Measurements from ENCODE around the gene CHRNG.
"Not testable (repeated sequence)": the region's sequence is repeated elsewhere in the genome, so short reads cannot be mapped to it uniquely, and the experiment has no call there.

CHRNG gene

GRCh38 chr2:232569541-232569940, 30.0 kb downstream of the CHRNG start:
- H3K14ac ChIP-seq (ENCODE audit: low read length in 2 of 2): no peak overlapping the region
- no peak for DNase-seq
- H3K4me1 ChIP-seq (ENCODE audit: control insufficient read depth, insufficient read depth, low read depth, low read length): peaks cover 9% of the 10 kb centered on the region
- H3K4me3 ChIP-seq (ENCODE audit: insufficient read depth in 1 of 2, low read depth in 1 of 2, low read length in 2 of 2): no peak overlapping the region
- no peak overlapping the region for H2BK5ac ChIP-seq (ENCODE audit: low read depth, low read length, poor library complexity, severe bottlenecking)
- H3K4ac ChIP-seq (ENCODE audit: low read depth in 1 of 2, low read length in 2 of 2): no peak overlapping the region
- no peaks in the 10 kb centered on the region for H3K9me3 ChIP-seq (ENCODE audit: control insufficient read depth, low read length)
- no peak overlapping the region for H3K18ac ChIP-seq (ENCODE audit: low read depth in 1 of 2, low read length in 2 of 2)
- H2BK15ac ChIP-seq (ENCODE audit: low read depth, poor library complexity, severe bottlenecking): no peak overlapping the region
- no peak overlapping the region for H2AFZ ChIP-seq (ENCODE audit: low read depth, low read length)
- H2BK120ac ChIP-seq (ENCODE audit: low read depth, low read length): no peak overlapping the region
- no peak overlapping the region for H2AK5ac ChIP-seq (ENCODE audit: low read length, severe bottlenecking)
- H3K27ac ChIP-seq (ENCODE audit: low read length, poor library complexity, severe bottlenecking): no peak overlapping the region
- no peak overlapping the region for H3K9ac ChIP-seq (ENCODE audit: low read length)
- no peak overlapping the region for H3K23ac ChIP-seq (ENCODE audit: low read length in 2 of 2)
- H3K36me3 ChIP-seq (ENCODE audit: control insufficient read depth in 1 of 2, insufficient read depth in 2 of 2, low read depth in 1 of 2, low read length in 2 of 2): peaks cover 44 to 85% of the 10 kb centered on the region in 2 experiments
- H3K27me3 ChIP-seq (ENCODE audit: control insufficient read depth in 1 of 2, insufficient read depth in 1 of 2, low read length in 2 of 2): no peaks in the 10 kb centered on the region
- no peak overlapping the region for H3K4me2 ChIP-seq (ENCODE audit: low read length, poor library complexity, severe bottlenecking)
- peaks cover 31% of the 10 kb centered on the region for H3K79me1 ChIP-seq (replicated peaks; ENCODE audit: low read length, poor library complexity, severe bottlenecking)
- no peak overlapping the region for H4K8ac ChIP-seq (ENCODE audit: low read length)
- H2BK12ac ChIP-seq (ENCODE audit: low read length in 2 of 2): no peak overlapping the region
- 98% methylated on average over 9 of the region's 9 CpGs for WGBS
- H4K91ac ChIP-seq (ENCODE audit: low read length): no peak overlapping the region

GRCh38 chr2:232570481-232570880, 31.0 kb downstream of the CHRNG start:
- WGBS: 100% methylated on average over 4 of the region's 6 CpGs
- not testable (repeated sequence) for H3K9ac ChIP-seq (ENCODE audit: low read length); H3K9me3 ChIP-seq (ENCODE audit: control insufficient read depth, low read length); H3K27ac ChIP-seq (ENCODE audit: low read length, poor library complexity, severe bottlenecking); H3K23ac ChIP-seq (ENCODE audit: low read length in 2 of 2); H4K91ac ChIP-seq (ENCODE audit: low read length); DNase-seq; H3K4me3 ChIP-seq (ENCODE audit: insufficient read depth in 1 of 2, low read depth in 1 of 2, low read length in 2 of 2); H3K14ac ChIP-seq (ENCODE audit: low read length in 2 of 2); H2BK120ac ChIP-seq (ENCODE audit: low read depth, low read length); H2BK15ac ChIP-seq (ENCODE audit: low read depth, poor library complexity, severe bottlenecking); H3K27me3 ChIP-seq (ENCODE audit: control insufficient read depth in 1 of 2, insufficient read depth in 1 of 2, low read length in 2 of 2); H2BK12ac ChIP-seq (ENCODE audit: low read length in 2 of 2); H3K18ac ChIP-seq (ENCODE audit: low read depth in 1 of 2, low read length in 2 of 2); H3K4me2 ChIP-seq (ENCODE audit: low read length, poor library complexity, severe bottlenecking); H2AFZ ChIP-seq (ENCODE audit: low read depth, low read length); H2AK5ac ChIP-seq (ENCODE audit: low read length, severe bottlenecking); H3K4ac ChIP-seq (ENCODE audit: low read depth in 1 of 2, low read length in 2 of 2); H4K8ac ChIP-seq (ENCODE audit: low read length); H2BK5ac ChIP-seq (ENCODE audit: low read depth, low read length, poor library complexity, severe bottlenecking); H3K4me1 ChIP-seq (ENCODE audit: control insufficient read depth, insufficient read depth, low read depth, low read length)
- Histone ChIP-seq H3K36me3 (ENCODE audit: control insufficient read depth in 1 of 2, insufficient read depth in 2 of 2, low read depth in 1 of 2, low read length in 2 of 2) (peaks cover 41 to 86% of the 10 kb centered on the region in 2 experiments), H3K79me1 (replicated peaks; ENCODE audit: low read length, poor library complexity, severe bottlenecking) (peaks cover 32% of the 10 kb centered on the region)

GRCh38 chr2:232571026-232571474, 31.6 kb downstream of the CHRNG start:
- H2BK120ac ChIP-seq (ENCODE audit: low read depth, low read length): no peak overlapping the region
- no peak overlapping the region for H2AFZ ChIP-seq (ENCODE audit: low read depth, low read length)
- no peaks in the 10 kb centered on the region for H3K9me3 ChIP-seq (ENCODE audit: control insufficient read depth, low read length)
- no peak overlapping the region for H3K14ac ChIP-seq (ENCODE audit: low read length in 2 of 2)
- H3K79me1 ChIP-seq (replicated peaks; ENCODE audit: low read length, poor library complexity, severe bottlenecking): peaks cover 32% of the 10 kb centered on the region
- H2BK5ac ChIP-seq (ENCODE audit: low read depth, low read length, poor library complexity, severe bottlenecking): no peak overlapping the region
- H2AK5ac ChIP-seq (ENCODE audit: low read length, severe bottlenecking): no peak overlapping the region
- no peak overlapping the region for H3K4me3 ChIP-seq (ENCODE audit: insufficient read depth in 1 of 2, low read depth in 1 of 2, low read length in 2 of 2)
- H2BK12ac ChIP-seq (ENCODE audit: low read length in 2 of 2): no peak overlapping the region
- no peak overlapping the region for H3K27ac ChIP-seq (ENCODE audit: low read length, poor library complexity, severe bottlenecking)
- H3K23ac ChIP-seq (ENCODE audit: low read length in 2 of 2): no peak overlapping the region
- no peak overlapping the region for H3K9ac ChIP-seq (ENCODE audit: low read length)
- no peak overlapping the region for H3K18ac ChIP-seq (ENCODE audit: low read depth in 1 of 2, low read length in 2 of 2)
- no peak overlapping the region for H4K91ac ChIP-seq (ENCODE audit: low read length)
- peaks cover 9% of the 10 kb centered on the region for H3K4me1 ChIP-seq (ENCODE audit: control insufficient read depth, insufficient read depth, low read depth, low read length)
- no peak for DNase-seq
- H3K4me2 ChIP-seq (ENCODE audit: low read length, poor library complexity, severe bottlenecking): no peak overlapping the region
- no peak overlapping the region for H3K4ac ChIP-seq (ENCODE audit: low read depth in 1 of 2, low read length in 2 of 2)
- 96% methylated on average over 7 of the region's 7 CpGs for WGBS
- no peak overlapping the region for H4K8ac ChIP-seq (ENCODE audit: low read length)
- peaks cover 35 to 82% of the 10 kb centered on the region in 2 experiments for H3K36me3 ChIP-seq (ENCODE audit: control insufficient read depth in 1 of 2, insufficient read depth in 2 of 2, low read depth in 1 of 2, low read length in 2 of 2)
- no peaks in the 10 kb centered on the region for H3K27me3 ChIP-seq (ENCODE audit: control insufficient read depth in 1 of 2, insufficient read depth in 1 of 2, low read length in 2 of 2)
- H2BK15ac ChIP-seq (ENCODE audit: low read depth, poor library complexity, severe bottlenecking): no peak overlapping the region

- Histone ChIP-seq H3K79me1 (replicated peaks; ENCODE audit: low read length, poor library complexity, severe bottlenecking) (peaks cover 26% of the 10 kb centered on the region), H3K4me1 (ENCODE audit: control insufficient read depth, insufficient read depth, low read depth, low read length) (peaks cover 9% of the 10 kb centered on the region), H3K27me3 (ENCODE audit: control insufficient read depth in 1 of 2, insufficient read depth in 1 of 2, low read length in 2 of 2) (no peaks in the 10 kb centered on the region), H4K91ac (ENCODE audit: low read length) (no peak overlapping the region), H3K18ac (ENCODE audit: low read depth in 1 of 2, low read length in 2 of 2) (no peak overlapping the region), H3K23ac (ENCODE audit: low read length in 2 of 2) (no peak overlapping the region), H3K36me3 (ENCODE audit: control insufficient read depth in 1 of 2, insufficient read depth in 2 of 2, low read depth in 1 of 2, low read length in 2 of 2) (peaks cover 25 to 69% of the 10 kb centered on the region in 2 experiments), H2BK15ac (ENCODE audit: low read depth, poor library complexity, severe bottlenecking) (no peak overlapping the region), H3K9me3 (ENCODE audit: control insufficient read depth, low read length) (no peaks in the 10 kb centered on the region), H2BK5ac (ENCODE audit: low read depth, low read length, poor library complexity, severe bottlenecking) (no peak overlapping the region), H3K9ac (ENCODE audit: low read length) (no peak overlapping the region), H3K4ac (ENCODE audit: low read depth in 1 of 2, low read length in 2 of 2) (no peak overlapping the region), H2AFZ (ENCODE audit: low read depth, low read length) (no peak overlapping the region), H2BK12ac (ENCODE audit: low read length in 2 of 2) (no peak overlapping the region), H3K27ac (ENCODE audit: low read length, poor library complexity, severe bottlenecking) (no peak overlapping the region), H3K14ac (ENCODE audit: low read length in 2 of 2) (no peak overlapping the region), H3K4me3 (ENCODE audit: insufficient read depth in 1 of 2, low read depth in 1 of 2, low read length in 2 of 2) (no peak overlapping the region), H3K4me2 (ENCODE audit: low read length, poor library complexity, severe bottlenecking) (no peak overlapping the region), H2AK5ac (ENCODE audit: low read length, severe bottlenecking) (no peak overlapping the region), H4K8ac (ENCODE audit: low read length) (no peak overlapping the region), H2BK120ac (ENCODE audit: low read depth, low read length) (no peak overlapping the region)
- DNase-seq: no peak
These were observed 33.5 kb downstream of the CHRNG start for GRCh38 chr2:232573042-232573441.

Data from mesenchymal stem cell (in vitro differentiated cells and primary cell).